Transverse colon (tissue), 4 donors: ENCODE results near the gene PRG2.

Source experiments
- EP300 ChIP-seq: sonication (generic); formaldehyde crosslinking; IDR thresholded peaks from one replicate; pipeline ENCODE4 v1.6.1; 2017; ENCODE audit warnings: antibody characterized with exemption, low read depth
- POLR2A ChIP-seq: fragments of 450-650 bp; IDR thresholded peaks from one replicate; pipeline ENCODE4 v1.6.1; 2016; ENCODE audit warnings: antibody characterized with exemption, mild to moderate bottlenecking, moderate library complexity
- POLR2AphosphoS5 ChIP-seq, 3 donors: sonication (generic); formaldehyde crosslinking; IDR thresholded peaks; one replicate each; pipeline ENCODE4 v1.6.1; 2016; ENCODE audit warnings: antibody characterized with exemption in 3 of 3
- TF ChIP-seq, protein P1 (sequence below), 5 experiments: fragments of 200-600 bp in 3 of 5; fragments of 450-650 bp in 2 of 5; sonication (generic) in 3 of 5; IDR thresholded peaks; 1 replicate in 2 of 5; 2 replicates in 3 of 5; pipeline ENCODE4 v1.5.1; 2016 to 2017; ENCODE audit warnings: antibody characterized with exemption in 5 of 5, inconsistent platforms in 3 of 5, mild to moderate bottlenecking in 2 of 5, moderate library complexity in 1 of 5

- TF ChIP-seq, protein P1, sequence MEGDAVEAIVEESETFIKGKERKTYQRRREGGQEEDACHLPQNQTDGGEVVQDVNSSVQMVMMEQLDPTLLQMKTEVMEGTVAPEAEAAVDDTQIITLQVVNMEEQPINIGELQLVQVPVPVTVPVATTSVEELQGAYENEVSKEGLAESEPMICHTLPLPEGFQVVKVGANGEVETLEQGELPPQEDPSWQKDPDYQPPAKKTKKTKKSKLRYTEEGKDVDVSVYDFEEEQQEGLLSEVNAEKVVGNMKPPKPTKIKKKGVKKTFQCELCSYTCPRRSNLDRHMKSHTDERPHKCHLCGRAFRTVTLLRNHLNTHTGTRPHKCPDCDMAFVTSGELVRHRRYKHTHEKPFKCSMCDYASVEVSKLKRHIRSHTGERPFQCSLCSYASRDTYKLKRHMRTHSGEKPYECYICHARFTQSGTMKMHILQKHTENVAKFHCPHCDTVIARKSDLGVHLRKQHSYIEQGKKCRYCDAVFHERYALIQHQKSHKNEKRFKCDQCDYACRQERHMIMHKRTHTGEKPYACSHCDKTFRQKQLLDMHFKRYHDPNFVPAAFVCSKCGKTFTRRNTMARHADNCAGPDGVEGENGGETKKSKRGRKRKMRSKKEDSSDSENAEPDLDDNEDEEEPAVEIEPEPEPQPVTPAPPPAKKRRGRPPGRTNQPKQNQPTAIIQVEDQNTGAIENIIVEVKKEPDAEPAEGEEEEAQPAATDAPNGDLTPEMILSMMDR (IDR thresholded peaks at IDR 0.05), result no peak
- no peak for TF ChIP-seq POLR2A
- TF ChIP-seq POLR2AphosphoS5 (IDR thresholded peaks at IDR 0.05), result no peak
- TF ChIP-seq EP300, result no peak
These were observed 31.5 kb downstream of the PRG2 start for GRCh38 chr11:57358991-57359390.
